Measurements from ENCODE around the gene VWA7.
A peak's percentile ranks its signal among the peaks of the same experiment; 100 is the strongest.

VWA7 gene

GRCh38 chr6:31728767-31729514 is 48.2 kb downstream of the VWA7 start, which contains the start of gene DDAH2:
Gene DDAH2, minus strand, starts transcription at chr6:31729299. Its CDS starts 138 bp downstream, at chr6:31729161.
- in situ Hi-C loops (cut with HindIII; ENCODE audit: low sequenced_read_pairs) = no loop called here
- peak within 1 kb of the TSS; percentile 97 for H3K4me3 ChIP-seq (ENCODE audit: low read depth, low read length)
- TF ChIP-seq, protein P1, sequence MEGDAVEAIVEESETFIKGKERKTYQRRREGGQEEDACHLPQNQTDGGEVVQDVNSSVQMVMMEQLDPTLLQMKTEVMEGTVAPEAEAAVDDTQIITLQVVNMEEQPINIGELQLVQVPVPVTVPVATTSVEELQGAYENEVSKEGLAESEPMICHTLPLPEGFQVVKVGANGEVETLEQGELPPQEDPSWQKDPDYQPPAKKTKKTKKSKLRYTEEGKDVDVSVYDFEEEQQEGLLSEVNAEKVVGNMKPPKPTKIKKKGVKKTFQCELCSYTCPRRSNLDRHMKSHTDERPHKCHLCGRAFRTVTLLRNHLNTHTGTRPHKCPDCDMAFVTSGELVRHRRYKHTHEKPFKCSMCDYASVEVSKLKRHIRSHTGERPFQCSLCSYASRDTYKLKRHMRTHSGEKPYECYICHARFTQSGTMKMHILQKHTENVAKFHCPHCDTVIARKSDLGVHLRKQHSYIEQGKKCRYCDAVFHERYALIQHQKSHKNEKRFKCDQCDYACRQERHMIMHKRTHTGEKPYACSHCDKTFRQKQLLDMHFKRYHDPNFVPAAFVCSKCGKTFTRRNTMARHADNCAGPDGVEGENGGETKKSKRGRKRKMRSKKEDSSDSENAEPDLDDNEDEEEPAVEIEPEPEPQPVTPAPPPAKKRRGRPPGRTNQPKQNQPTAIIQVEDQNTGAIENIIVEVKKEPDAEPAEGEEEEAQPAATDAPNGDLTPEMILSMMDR (IDR thresholded peaks at IDR 0.05; ENCODE audit: low read depth, low read length, missing control alignments) = peak; percentile 64
- DNase-seq (ENCODE audit: low read depth) = no peak

DNA sequence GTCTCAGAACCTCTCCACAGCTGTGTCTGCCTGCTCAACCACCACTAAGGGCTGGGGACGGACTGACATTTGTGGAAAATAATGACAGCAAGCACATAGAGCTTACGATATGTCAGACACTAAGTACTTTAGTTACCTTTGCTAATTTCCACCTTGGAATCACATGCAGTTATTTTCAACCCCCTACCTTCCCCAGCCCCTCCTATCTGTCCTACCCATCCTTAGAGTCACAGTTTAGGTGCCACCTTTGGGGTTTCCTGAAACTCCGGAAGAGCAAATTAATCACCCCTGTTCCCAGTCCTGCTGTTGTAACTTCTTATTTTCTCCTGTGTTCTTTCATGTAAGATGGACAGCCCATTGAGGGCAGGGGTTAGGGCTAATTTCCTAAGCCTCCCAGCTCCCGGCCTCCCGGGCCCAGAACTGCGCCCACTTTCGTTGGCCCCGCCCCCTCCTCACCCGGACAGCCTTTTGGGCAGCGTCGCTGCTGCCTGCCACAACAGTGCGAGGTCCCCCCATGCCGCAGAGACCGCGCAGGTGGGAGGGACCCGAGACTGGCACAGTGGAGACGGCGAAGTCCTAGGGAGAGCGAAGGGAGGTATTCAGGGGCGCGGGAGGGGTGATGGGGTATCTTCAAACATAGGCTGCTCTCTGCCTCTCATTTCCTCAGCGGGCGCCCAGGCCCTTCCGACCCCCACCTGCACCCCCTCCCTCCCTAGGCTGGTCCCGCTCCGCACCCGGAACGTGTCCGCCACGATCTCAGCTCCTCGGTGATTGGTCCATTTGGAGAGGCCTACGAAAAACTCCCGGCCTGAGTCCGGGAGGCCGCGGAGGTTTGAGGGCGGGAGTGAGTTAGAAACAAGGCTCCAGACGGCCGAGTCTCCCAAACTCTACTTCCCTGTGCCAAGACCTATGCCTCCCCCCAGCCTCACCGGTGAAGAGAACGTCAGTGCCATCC is 49.1 kb downstream of the VWA7 start:
- TF ChIP-seq, protein P1 (IDR thresholded peaks at IDR 0.05; ENCODE audit: low read depth, low read length, missing control alignments) = no peak
- peak overlapping the region; percentile 97 for H3K4me3 ChIP-seq (ENCODE audit: low read depth, low read length)
- DNase-seq (ENCODE audit: low read depth) = no peak
- in situ Hi-C loops (cut with HindIII; ENCODE audit: low sequenced_read_pairs) = no loop called here

- H3K4me3 ChIP-seq (ENCODE audit: low read depth, low read length) = no peak overlapping the region
- in situ Hi-C loops (cut with HindIII; ENCODE audit: low sequenced_read_pairs) = no loop called here
- TF ChIP-seq, protein P1 (IDR thresholded peaks at IDR 0.05; ENCODE audit: low read depth, low read length, missing control alignments) = no peak
- DNase-seq (ENCODE audit: low read depth) = no peak
These were observed 50.0 kb downstream of the VWA7 start for GRCh38 chr6:31727034-31727716.

DNA sequence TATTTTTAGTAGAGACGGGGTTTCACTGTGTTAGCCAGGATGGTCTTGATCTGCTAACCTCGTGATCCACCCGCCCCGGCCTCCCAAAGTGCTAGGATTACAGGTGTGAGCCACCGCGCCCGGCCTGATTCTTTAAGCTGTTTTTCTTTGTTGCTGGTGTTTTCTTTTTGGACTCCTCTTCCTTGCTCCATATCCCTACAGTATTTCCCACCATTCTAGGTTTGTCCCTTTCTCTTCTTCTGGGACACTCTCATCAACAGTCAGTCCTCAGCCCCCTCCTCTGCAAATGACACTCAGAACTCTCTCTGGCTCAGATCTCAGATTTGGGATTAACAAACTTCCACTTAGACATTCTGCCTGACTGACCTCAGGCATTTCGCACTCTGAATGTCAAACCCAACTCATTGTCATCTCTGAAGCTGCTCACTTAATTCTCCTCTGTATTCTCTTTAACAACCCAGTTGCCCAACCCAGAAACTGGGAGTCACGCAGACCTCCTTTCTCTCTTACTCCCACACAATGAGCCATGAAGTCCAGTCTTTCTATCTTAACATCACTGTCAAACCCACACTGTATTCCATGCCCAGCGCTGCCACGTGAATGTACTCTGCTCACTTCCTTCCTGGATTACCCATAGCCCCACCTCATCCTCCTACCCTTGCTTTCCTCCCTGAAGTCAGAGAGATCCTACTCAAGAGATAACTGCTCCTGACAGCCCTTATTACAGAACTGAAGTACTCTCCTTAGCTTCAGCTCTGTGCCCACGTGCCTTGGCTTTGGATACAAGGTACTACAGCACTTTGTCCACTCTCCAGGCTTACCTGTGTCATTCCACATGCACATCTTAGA is 51.4 kb downstream of the VWA7 start:
- TF ChIP-seq, protein P1 (IDR thresholded peaks at IDR 0.05; ENCODE audit: low read depth, low read length, missing control alignments) = no peak
- in situ Hi-C loops (cut with HindIII; ENCODE audit: low sequenced_read_pairs) = no loop called here
- no peak overlapping the region for H3K4me3 ChIP-seq (ENCODE audit: low read depth, low read length)
- no peak for DNase-seq (ENCODE audit: low read depth)

GRCh38 chr6:31723980-31724691 is 53.0 kb downstream of the VWA7 start:
- TF ChIP-seq, protein P1 (IDR thresholded peaks at IDR 0.05; ENCODE audit: low read depth, low read length, missing control alignments) = no peak
- no peak overlapping the region for H3K4me3 ChIP-seq (ENCODE audit: low read depth, low read length)
- in situ Hi-C loops (cut with HindIII; ENCODE audit: low sequenced_read_pairs) = no loop called here
- no peak for DNase-seq (ENCODE audit: low read depth)

Data from astrocyte of the cerebellum (primary cell).